Measurements from ENCODE around the gene GSTM2.

The GSTM2 gene

GRCh38 chr1:109629372-109630030, 38.4 kb upstream of the GSTM2 start:
- DNase-seq = no peak

- peak in 1 of 56 donors; percentile 12 for DNase-seq
Measured at GRCh38 chr1:109630081-109630897, 37.6 kb upstream of the GSTM2 start.

DNA sequence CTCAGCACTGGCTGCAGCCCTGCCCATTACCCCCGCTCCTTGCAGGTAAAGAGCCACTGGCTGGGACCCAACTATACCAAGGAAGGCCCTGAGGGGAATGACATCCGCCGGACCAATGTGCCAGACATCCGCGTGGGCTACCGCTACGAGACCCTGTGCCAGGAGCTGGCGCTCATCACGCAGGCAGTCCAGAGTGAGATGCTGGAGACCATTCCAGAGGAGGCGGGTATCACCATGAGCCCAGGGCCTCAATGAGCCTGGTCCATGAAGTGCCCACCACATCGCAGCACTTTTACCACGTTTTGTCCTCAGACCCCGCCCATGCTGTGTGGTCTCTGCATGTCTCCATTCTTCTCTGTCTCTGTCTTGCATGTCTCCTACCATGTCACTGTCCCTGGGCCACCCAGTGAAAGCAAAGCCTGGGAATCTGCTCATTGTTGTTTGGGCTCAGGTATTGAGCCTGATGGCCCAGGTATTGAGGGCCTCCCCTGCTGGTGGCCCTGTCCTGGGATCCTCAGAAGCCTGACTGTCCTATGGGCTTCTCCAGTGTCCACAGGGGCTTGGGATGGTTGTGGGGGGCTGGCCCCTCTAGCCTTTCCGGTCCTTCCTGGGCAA, 36.9 kb upstream of the GSTM2 start:
- no peak for DNase-seq

GRCh38 chr1:109631513-109632505, 36.0 kb upstream of the GSTM2 start:
- no peak for DNase-seq

- peak in 38 of 56 donors; percentile 23 to 77 (median 51) for DNase-seq
Measured at GRCh38 chr1:109632671-109633346, 35.0 kb upstream of the GSTM2 start.

- DNase-seq = no peak
Measured at GRCh38 chr1:109634292-109634691, 33.6 kb upstream of the GSTM2 start.

GRCh38 chr1:109634771-109635750, 32.8 kb upstream of the GSTM2 start:
- DNase-seq = no peak

- no peak for DNase-seq
Measured at GRCh38 chr1:109635862-109636200, 32.0 kb upstream of the GSTM2 start.

GRCh38 chr1:109636201-109636952, 31.5 kb upstream of the GSTM2 start:
- peak in 7 of 56 donors; percentile 27 to 56 (median 39) for DNase-seq

- no peak for DNase-seq
Measured at GRCh38 chr1:109637446-109637845, 30.4 kb upstream of the GSTM2 start.

- no peak for DNase-seq
Measured at GRCh38 chr1:109639063-109639840, 28.6 kb upstream of the GSTM2 start.

DNA sequence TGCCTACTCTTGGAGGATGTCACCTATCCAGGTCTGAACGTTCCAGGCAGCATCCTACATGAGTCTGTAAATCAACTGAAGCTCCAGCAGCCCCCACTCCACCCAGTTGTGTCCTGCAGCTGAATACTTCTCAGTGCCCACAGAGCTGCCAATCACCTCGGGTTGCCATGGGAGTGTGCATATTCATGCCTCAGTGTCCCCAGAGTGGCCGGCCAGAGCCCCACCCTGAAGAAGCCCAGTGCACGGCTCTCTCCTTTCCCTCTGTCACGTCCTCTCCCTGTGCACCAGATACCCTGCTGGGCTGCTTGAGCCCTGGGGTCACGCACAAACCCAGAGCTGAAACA, 28.0 kb upstream of the GSTM2 start:
- DNase-seq = no peak

DNA sequence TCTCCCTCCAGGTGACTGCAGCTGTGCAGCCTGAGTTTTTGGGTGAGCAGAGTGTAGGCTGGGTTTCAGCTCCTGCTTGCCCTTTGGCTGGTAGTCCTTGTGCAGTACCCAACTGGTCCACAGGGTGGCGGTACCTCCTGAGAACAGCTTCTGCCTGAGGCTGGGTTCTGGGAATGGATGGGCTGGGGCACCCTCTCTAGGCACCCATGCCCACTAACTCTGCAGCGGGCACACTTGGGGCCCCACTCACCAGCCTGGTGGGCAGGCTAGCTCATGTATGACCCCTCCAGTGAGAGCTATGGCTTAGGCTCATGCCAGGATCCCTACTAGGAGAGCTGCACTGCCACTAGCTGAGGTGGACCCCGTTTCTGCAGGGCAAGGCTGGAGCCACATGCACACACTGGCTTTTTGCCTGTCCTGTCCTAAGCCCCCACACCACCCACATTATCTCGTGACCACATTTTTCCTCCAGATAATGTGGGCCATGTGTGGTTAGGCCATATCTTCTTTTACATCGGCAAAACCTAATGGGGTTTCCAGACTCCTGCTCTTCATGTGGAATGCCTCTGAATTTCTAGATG, 27.5 kb upstream of the GSTM2 start:
- peak in 48 of 56 donors; percentile 28 to 93 (median 67) for DNase-seq

- no peak for DNase-seq
Measured at GRCh38 chr1:109641078-109641740, 26.6 kb upstream of the GSTM2 start.

- no peak for DNase-seq
Measured at GRCh38 chr1:109641861-109642260, 26.0 kb upstream of the GSTM2 start.

GRCh38 chr1:109642626-109643025, 25.2 kb upstream of the GSTM2 start:
- DNase-seq = no peak

All from nucleus accumbens (tissue), 56 donors.